OCI-M1 (cell line): ENCODE data around the gene NFRKB.
"Not testable (repeated sequence)": the region's sequence is repeated elsewhere in the genome, so short reads cannot be mapped to it uniquely, and the experiment has no call there.

Experiments used
- DNase-seq: peaks from one replicate; lab custom pipeline; 2025; lab: John Stamatoyannopoulos, UW

Gene NFRKB

GRCh38 chr11:129894278-129895125, 876 bp downstream of the NFRKB start:
- peak; percentile 66 for DNase-seq

- DNase-seq, result no peak
Observed at GRCh38 chr11:129888451-129888850, 6.9 kb downstream of the NFRKB start.

- no peak for DNase-seq
Observed at GRCh38 chr11:129885381-129885780, 10.0 kb downstream of the NFRKB start.

GRCh38 chr11:129884581-129884980, 10.8 kb downstream of the NFRKB start:
- no peak for DNase-seq

DNA sequence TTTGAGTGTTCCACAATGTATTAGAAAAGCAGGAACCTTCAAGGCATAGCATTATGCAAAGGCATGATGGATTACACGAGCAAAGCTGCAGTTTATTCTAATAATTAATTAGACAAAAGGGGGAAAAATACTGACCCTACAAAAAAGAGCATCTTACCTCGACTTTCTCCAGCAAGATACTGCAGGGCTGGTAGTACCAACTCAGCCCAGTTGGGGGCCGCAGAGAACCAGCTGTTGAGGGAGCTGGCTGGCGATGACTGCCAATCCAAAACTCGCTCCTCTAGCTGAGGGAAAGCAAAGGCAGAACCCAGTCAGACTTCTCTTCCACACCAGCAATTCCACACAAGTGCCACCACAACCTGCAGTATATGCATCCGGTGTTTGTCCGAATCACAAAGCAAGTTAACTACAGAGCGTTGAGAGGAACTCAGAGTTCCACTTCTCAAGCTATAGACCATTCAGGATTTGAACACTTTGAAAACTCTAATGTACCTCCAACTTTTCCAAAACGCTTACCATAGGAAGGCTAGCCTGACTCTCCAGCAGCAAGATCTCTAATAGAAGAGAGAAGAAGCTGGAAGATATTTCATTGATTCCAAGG, 13.7 kb downstream of the NFRKB start:
- DNase-seq, result peak; percentile 58

- no peak for DNase-seq
Observed at GRCh38 chr11:129880311-129880710, 15.1 kb downstream of the NFRKB start.

DNA sequence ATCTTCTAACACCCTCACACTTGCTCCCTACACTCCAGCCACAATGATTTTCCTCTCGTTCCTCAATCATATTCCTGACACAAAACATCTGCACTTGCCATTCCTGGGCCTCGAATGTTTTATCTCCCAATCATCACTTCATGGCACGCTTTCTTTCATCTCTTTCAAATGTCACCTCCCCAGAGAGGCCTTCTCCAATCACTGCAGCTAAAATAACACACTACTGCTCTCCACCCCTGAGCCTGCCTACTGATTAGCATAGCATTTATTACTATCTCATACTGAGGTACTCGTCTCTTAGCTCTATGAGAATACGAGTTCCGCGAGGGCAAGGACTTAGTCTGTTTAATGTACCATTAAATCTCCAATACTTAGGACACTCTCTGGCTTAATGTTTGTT, 23.5 kb downstream of the NFRKB start:
- DNase-seq, result no peak

DNA sequence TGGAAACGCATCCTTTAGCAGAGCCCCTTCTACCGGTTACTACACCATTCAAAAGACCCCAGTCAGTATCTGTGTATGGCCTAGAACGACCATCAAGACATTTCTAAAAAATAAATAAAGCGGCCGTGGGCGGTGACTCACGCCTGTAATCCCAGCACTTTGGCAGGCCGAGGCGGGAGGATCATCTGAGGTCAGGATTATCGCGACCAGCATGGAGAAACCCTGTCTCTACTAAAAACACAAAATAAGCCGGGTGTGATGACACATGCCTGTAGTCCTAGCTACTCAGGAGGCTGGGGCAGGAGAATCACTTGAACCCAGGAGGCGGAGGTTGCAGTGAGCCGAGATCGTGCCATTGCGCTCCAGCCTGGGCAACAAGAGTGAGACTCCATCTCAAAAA, 26.8 kb downstream of the NFRKB start:
- not testable (repeated sequence) for DNase-seq

DNA sequence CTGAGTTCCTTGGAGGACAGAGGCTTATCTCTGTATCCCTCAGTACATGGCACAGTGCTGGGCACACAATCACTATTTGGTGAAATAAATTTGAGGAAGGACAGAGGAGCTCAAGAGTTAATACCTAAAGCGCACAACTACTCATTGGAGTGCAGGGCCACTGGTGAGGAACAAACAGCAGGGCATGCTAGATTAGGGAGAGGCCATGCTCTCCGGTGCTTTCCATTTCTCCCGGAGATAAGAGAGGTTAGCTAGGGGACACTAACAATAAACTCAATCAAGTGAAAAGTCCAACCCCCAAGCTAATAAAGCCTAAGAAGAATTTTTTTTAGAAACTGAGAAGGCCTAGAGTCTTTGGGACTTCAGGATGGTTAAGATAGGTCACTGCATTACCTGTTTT, 29.1 kb downstream of the NFRKB start:
- DNase-seq, result no peak

DNA sequence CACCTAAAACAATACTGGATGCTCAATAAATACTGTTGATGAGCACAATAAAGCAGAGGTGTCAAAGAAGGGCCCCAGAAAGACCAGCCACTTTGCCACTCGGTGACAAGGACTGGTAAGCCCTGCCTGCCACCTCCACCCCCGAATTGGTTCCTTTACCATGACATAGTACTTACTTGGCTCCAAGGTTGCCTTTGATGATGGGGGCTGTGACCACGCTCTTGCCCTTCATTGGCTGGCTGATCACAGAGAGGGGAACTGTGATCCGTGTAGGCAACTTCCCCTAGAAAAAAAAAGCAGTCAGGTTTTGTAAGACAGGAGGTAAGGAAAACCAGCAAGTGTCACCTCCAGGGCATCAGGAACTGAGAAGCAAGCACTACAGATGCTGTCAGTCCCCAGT, 29.7 kb downstream of the NFRKB start:
- DNase-seq, result no peak

DNA sequence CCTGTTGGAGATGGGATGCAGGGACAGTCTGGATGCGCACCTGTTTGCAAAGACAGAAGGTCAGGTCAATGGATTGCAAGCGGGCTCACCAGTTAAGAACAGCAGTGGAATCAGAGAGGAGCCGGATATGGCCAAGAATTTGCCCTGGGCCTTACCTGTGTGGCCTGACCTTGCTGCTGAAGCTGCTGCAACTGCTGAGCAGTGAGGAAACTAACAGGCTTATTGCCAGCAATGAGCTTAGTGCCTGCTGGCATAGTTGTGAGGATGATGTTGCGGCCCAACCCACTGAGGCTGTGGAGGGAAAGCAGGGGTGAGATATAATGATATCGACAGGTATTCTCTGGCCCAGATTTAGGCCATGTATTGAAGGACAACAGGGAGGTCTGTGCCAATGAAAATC, 30.6 kb downstream of the NFRKB start:
- DNase-seq, result no peak

GRCh38 chr11:129861702-129862522, 33.5 kb downstream of the NFRKB start:
- DNase-seq, result no peak

DNA sequence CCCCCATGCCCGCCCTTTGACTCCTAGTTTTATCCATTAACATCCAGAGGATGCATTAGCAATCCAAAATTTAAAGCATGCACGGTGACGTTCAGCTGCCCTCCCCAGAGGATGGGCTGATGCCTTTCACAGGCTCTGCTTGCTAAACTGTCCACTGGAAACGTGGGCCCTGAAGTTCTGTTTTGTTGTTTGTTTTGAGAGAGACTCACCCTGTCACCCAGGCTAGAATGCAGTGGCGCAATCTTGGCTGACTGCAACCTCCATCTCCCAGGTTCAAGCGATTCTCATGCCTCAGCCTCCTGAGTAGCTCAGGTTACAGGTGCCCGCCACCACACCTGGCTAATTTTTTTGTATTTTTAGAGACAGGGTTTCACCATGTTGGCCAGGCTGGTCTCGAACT, 39.3 kb downstream of the NFRKB start:
- DNase-seq, result no peak

DNA sequence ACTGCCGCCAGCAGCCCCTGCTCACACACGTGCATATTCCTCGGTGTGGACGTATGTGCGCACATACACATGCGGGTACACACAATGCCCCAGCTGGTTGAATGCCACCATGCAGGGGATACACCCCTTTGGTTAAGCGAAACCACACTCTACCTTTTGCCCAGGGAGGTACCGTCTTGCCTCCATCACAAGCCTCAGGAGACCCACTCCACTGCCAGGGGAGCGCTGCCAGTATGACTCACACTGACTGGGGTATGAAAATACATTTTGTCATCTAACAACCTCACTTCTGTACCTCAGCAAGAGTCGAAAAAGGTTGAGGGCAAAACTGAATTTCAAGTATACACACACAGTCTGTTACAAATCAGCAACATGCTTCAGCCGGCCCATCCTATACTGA, 40.3 kb downstream of the NFRKB start:
- DNase-seq, result no peak

DNA sequence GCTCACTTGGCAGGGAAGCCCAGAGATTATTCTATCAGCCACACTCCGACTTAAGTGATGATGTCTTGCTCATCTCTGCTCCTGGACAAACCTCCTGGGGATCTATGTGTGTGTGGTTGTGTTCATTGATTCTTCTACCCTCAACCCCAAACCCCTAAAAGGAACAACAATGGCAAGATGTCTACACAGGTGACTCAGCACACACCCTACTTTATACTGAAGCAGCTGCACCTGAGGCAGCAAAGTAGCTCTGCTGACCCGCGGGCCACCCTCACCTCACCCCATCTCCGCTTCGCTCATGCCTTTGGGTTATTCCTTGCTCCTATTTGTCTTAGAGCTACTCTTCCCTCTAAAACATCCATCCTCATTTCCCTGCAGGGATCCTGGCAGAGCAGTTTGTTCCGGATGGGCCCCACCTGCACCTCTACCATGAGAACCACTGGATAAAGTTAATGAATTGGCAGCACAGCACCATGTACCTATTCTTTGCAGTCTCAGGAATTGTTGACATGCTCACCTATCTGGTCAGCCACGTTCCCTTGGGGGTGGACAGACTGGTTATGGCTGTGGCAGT, 41.1 kb downstream of the NFRKB start:
- no peak for DNase-seq

DNA sequence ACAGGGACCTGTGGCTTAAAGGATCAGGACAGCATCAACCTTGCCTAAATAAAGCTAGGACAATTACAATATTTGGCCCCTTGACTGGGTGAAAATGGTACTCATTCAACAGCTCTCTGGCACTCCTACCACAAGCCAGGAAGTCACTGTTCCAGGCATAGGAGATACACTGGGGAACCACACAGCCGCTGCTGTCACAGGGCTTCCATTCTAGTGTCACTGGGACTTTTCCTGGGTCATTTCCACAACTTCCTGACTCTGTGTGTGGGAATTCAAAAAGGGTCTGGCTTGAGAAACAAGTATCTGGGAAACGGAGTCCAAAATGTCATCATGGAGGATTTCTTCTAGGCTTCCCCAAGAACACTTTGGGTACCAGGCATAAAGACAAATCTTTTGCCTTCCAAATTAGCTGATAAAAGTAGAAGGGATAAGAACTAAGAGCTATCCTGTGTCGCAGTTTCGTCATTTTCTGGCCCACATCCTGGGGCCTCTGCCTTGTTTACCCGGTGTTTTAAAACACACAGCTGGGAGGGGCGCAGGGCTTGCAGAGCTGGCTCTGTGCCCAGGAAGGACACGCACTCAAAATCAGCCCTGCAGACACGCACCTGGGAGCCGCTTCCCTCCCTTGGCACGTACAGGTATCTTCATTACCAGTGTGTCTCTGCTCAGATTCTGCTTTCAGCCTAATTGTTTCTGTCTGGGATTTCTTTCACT, 41.7 kb downstream of the NFRKB start:
- DNase-seq, result no peak

DNA sequence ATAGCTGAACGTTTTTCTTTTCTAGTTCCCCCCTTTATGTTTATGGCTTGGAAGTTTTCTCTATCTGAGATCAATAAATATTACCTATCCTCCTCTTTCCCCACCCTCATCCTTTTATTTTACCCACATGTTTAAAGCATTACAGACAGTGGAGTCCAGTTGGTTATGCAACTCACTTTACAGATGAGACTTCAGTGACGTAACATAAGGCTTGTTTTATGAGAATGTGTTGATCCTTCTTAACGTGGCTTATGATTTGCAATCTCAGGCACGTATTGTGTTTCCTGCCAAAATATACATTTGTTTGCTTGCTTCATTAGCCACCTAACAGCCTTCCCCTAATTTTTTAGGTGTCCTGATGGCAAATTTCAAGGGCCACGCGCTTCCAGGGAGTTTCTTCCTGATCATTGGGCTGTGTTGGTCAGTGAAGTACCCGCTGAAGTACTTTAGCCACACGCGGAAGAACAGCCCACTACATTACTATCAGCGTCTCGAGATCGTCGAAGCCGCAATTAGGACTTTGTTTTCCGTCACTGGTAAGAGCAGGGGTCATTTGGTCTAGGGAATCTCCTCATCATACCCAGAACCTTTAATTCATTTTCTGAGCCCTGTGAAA, 43.1 kb downstream of the NFRKB start:
- DNase-seq, result no peak

DNA sequence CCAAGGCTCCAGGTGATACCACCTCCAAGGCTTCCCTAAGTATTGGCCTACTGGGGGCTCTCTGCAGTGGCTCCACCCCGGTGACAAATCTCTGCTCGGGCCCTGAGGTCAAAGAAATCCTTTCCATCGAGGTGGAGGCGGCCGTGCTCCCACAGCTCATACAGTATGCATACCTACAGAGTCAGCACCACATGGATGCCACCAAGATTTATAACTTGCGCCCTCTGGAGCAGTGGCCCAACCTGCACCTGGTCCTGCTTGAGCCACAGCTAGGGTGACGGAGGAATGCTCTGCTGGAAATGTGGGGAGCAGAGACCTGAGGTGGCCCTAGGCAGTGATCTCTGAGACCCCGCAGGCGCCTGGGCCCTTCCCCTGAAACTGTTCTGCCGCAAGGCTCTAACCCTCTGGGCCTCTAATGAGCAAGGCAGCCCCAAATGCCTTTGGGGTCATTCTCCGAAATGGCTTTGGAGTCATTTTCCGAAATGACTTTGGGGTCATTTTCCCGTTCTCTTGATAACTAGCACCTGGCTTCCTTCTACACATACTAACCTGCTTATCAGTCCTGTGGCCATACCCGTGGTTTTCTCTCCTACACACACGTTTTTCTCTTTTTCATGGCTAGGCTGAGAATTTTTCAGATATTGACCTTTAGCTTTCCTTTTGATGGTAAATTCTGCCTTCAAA, 45.8 kb downstream of the NFRKB start:
- no peak for DNase-seq

GRCh38 chr11:129847361-129847760, 48.0 kb downstream of the NFRKB start:
- not testable (repeated sequence) for DNase-seq

DNA sequence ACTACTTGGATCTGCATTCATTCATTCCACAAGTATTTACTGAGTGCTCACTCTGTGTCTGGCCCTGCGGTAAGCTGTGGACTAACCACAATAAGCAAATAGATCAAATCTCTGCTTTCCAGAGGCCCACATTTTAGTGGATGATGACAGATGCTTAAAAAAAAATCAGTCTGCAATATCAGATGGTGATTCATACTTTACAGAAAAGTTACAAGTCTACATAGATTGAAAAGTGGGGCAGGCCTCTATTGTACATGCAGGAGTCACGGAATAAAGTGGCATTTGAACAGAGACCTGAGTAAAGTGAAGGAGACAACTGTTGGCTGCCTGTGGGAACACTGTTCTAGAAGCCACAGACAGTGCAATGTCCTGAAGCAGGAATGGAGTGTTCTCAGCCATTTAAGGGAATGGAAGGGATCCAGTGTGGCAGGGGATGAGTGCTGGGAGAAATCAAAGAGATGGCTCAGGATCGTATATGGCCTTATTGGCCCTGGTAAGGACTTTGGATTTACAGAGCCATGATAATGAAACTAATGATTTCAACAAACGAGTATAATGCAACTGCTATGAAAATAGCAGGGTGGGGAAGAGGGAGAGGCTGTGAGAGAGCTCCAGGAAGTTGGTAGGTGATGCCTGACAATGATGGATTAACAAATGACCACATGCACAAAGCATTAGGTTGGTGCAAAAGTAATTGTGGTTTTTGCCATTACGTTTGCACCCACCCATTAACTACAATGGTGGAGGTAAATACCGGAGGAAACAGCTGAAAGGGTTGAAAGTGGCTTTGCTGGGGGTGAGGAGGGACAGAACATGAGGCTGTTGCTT, 48.7 kb downstream of the NFRKB start:
- DNase-seq, result peak; percentile 79
